HCT116 (cell line): ENCODE results near the gene CD19. TPM values are rescaled to one million over a fixed set of nuclear protein-coding genes. Genes with fewer than 3 reads are reported as not detected.

Experiments used
- ATAC-seq: fragments of 200-7000 bp; cut with Tn5 transposase; 2 replicates; pipeline ENCODE4 v1.9.1; 2020; ENCODE audit warnings: mild to moderate bottlenecking, moderate library complexity
- BruUV-seq: library from RNA; stranded (reverse); fragments of 400-500 nt; replicated peaks from 2 replicates; lab custom pipeline; 2021; lab: Mats Ljungman, UMichigan
- CTCF ChIA-PET: fragments of 300-600 bp; sonication (Branson Sonifier 250); formaldehyde crosslinking; loops from one replicate; lab custom pipeline; 2021; ENCODE audit warnings: antibody characterized with exemption; lab: Charles Lee
- POLR2A ChIA-PET: fragments of 300-600, 350-600 bp; sonication (Branson Sonifier 250); formaldehyde crosslinking; loops from one replicate; lab custom pipeline; 2021; ENCODE audit warnings: antibody characterized with exemption; lab: Charles Lee
- RAD21 ChIA-PET, 2 experiments: fragments of 300-600 bp; sonication (Branson Sonifier 250); formaldehyde crosslinking; loops; one replicate each; lab custom pipeline; 2023; ENCODE audit warnings: low total read pairs in 2 of 2; ENCODE audit not compliant: uncharacterized antibody in 2 of 2, unreplicated experiment in 2 of 2, low non-redundant PET in 1 of 2; lab: Charles Lee
- DNase-seq: peaks from one replicate; pipeline ENCODE4 v3.0.0-alpha.2; 2010; ENCODE audit warnings: low read depth, low spot score
- H2AFZ ChIP-seq: fragments of 200-600 bp; shearing (Covaris generic), sonication (generic); 2 replicates; pipeline ENCODE4 v1.6.1; 2017; ENCODE audit warnings: low read depth, mixed run types, mixed read lengths, antibody characterized with exemption, low read length; ENCODE audit not compliant: poor library complexity, severe bottlenecking
- H3K27ac ChIP-seq: 2 replicates; pipeline ENCODE4 v1.5.1; 2012; ENCODE audit warnings: low read depth, low read length
- H3K27me3 ChIP-seq: fragments of 200-600 bp; sonication (generic); 2 replicates; pipeline ENCODE4 v1.6.1; 2016; ENCODE audit warnings: mixed run types, low read length, mixed read lengths; ENCODE audit not compliant: insufficient read depth
- H3K36me3 ChIP-seq, 2 experiments: fragments of 200-500 bp in 1 of 2; fragments of 200-600 bp in 1 of 2; sonication (Bioruptor generic) in 1 of 2; sonication (generic) in 1 of 2; 2 replicates each; pipeline versions ENCODE4 v1.5.1 to v1.6.1; 2014 to 2016; ENCODE audit warnings: low read length in 2 of 2, inconsistent platforms in 1 of 2, mixed read lengths in 1 of 2, mixed run types in 1 of 2; ENCODE audit not compliant: insufficient read depth in 2 of 2, control insufficient read depth in 1 of 2
- H3K4me1 ChIP-seq, 2 experiments: fragments of 200-600 bp in 1 of 2; sonication (generic) in 1 of 2; 2 replicates each; pipeline versions ENCODE4 v1.5.1 to v1.6.1; 2012 to 2017; ENCODE audit warnings: low read length in 2 of 2, inconsistent platforms in 1 of 2, mild to moderate bottlenecking in 1 of 2, mixed read lengths in 1 of 2, mixed run types in 1 of 2, moderate library complexity in 1 of 2; ENCODE audit not compliant: insufficient read depth in 2 of 2, control insufficient read depth in 1 of 2
- H3K4me2 ChIP-seq: fragments of 200-600 bp; sonication (generic); 2 replicates; pipeline ENCODE4 v1.6.1; 2017; ENCODE audit warnings: mixed run types, low read length, mixed read lengths
- H3K4me3 ChIP-seq, 2 experiments: fragments of 200-600 bp in 1 of 2; sonication (generic) in 1 of 2; replicated peaks in 1 of 2; 2 replicates each; pipeline ENCODE4 v1.5.1; 2011 to 2016; ENCODE audit warnings: low read length in 2 of 2, control low read depth in 1 of 2, low read depth in 1 of 2, mild to moderate bottlenecking in 1 of 2, mixed read lengths in 1 of 2, mixed run types in 1 of 2
- H3K79me2 ChIP-seq: fragments of 200-600 bp; sonication (generic); 2 replicates; pipeline ENCODE4 v1.6.1; 2017; ENCODE audit warnings: mild to moderate bottlenecking, mixed run types, low read length, moderate library complexity, mixed read lengths; ENCODE audit not compliant: insufficient read depth
- H3K9ac ChIP-seq: fragments of 200-600 bp; sonication (generic); 2 replicates; pipeline ENCODE4 v1.6.1; 2016; ENCODE audit warnings: low read length, mixed read lengths
- H3K9me2 ChIP-seq: fragments of 200-600 bp; sonication (generic), shearing (Covaris generic); 2 replicates; pipeline ENCODE4 v1.6.1; 2017; ENCODE audit warnings: mixed run types, mild to moderate bottlenecking, moderate library complexity; ENCODE audit not compliant: insufficient read depth
- H3K9me3 ChIP-seq, 2 experiments: fragments of 200-500 bp in 1 of 2; fragments of 200-600 bp in 1 of 2; sonication (Bioruptor generic) in 1 of 2; sonication (generic) in 1 of 2; 2 replicates each; pipeline ENCODE4 v1.6.1; 2014 to 2017; ENCODE audit warnings: low read length in 2 of 2, mixed read lengths in 2 of 2, inconsistent platforms in 1 of 2, low read depth in 1 of 2, mild to moderate bottlenecking in 1 of 2, mixed run types in 1 of 2, moderate library complexity in 1 of 2; ENCODE audit not compliant: control insufficient read depth in 1 of 2, insufficient read depth in 1 of 2
- H4K20me1 ChIP-seq: fragments of 200-600 bp; sonication (generic), shearing (Covaris generic); 2 replicates; pipeline ENCODE4 v1.6.1; 2017; ENCODE audit warnings: mixed run types, mild to moderate bottlenecking, moderate library complexity; ENCODE audit not compliant: insufficient read depth
- CEBPB ChIP-seq: IDR thresholded peaks from 2 replicates; pipeline ENCODE4 v1.6.1; 2012; ENCODE audit warnings: low read depth
- EZH2 ChIP-seq: fragments of 200-600 bp; sonication (generic); IDR thresholded peaks from 2 replicates; pipeline ENCODE4 v1.6.1; 2017; ENCODE audit warnings: antibody characterized with exemption, mixed run types
- EZH2phosphoT487 ChIP-seq: fragments of 200-600 bp; IDR thresholded peaks from 2 replicates; pipeline ENCODE4 v1.6.1; 2018; ENCODE audit warnings: antibody characterized with exemption, borderline replicate concordance
- SIN3A ChIP-seq: IDR thresholded peaks from 2 replicates; pipeline ENCODE4 v1.6.1; 2012; ENCODE audit warnings: low read depth
- SRF ChIP-seq: IDR thresholded peaks from 2 replicates; pipeline ENCODE4 v1.6.1; 2012; ENCODE audit warnings: low read depth
- intact Hi-C: fragments of 100-400 bp; cut with micrococcal nuclease; formaldehyde crosslinking; loops from 2 replicates; pipeline ENCODE4 v1.10.0; 2022
- total RNA-seq: library from RNA; stranded (reverse); gene quantifications from one replicate; pipeline ENCODE4 v1.2.1, GENCODE V29; 2021; ENCODE audit not compliant: unreplicated experiment

Gene CD19
- total RNA-seq, 1 experiment from 2014 or later = 0.27 TPM

GRCh38 chr16:28982949-28983348, 51.2 kb downstream of the CD19 start:
- no TSS peak for BruUV-seq
- ATAC-seq (no peak), DNase-seq (no peak)
- Histone ChIP-seq H2AFZ (no peak overlapping the region), H3K27me3 (no peaks in the 10 kb centered on the region), H3K4me2 (no peak overlapping the region), H3K9ac (no peak overlapping the region), H4K20me1 (no peaks in the 10 kb centered on the region), H3K79me2 (no peaks in the 10 kb centered on the region), H3K4me3 (no peak overlapping the region), H3K9me3 (no peaks in the 10 kb centered on the region; a peak in 1 of 4 replicates), H3K9me2 (no peaks in the 10 kb centered on the region), H3K36me3 (peaks cover 0 to 15% of the 10 kb centered on the region in 2 experiments; a peak in 2 of 4 replicates), H3K27ac (no peak overlapping the region), H3K4me1 (no peaks in the 10 kb centered on the region)
- ChIA-PET CTCF (no interaction called here), RAD21 (no interaction called here), POLR2A (no interaction called here)
- TF ChIP-seq SRF (no peak), EZH2 (no peak)
- intact Hi-C loops = no loop called here

GRCh38 chr16:28983644-28984043, 51.9 kb downstream of the CD19 start:
- Histone ChIP-seq H3K4me1 (no peaks in the 10 kb centered on the region), H4K20me1 (no peaks in the 10 kb centered on the region), H3K4me2 (no peak overlapping the region), H3K9ac (no peak overlapping the region), H3K27me3 (no peaks in the 10 kb centered on the region), H3K36me3 (peaks cover 0 to 15% of the 10 kb centered on the region in 2 experiments; a peak in 2 of 4 replicates), H3K9me2 (no peaks in the 10 kb centered on the region), H3K79me2 (no peaks in the 10 kb centered on the region), H3K9me3 (no peaks in the 10 kb centered on the region; a peak in 1 of 4 replicates)
- CTCF ChIA-PET = no interaction called here
- POLR2A ChIA-PET = no interaction called here
- RAD21 ChIA-PET = no interaction called here
- no peak for DNase-seq
- TF ChIP-seq SIN3A (no peak), SRF (no peak), CEBPB (no peak), EZH2phosphoT487 (no peak)
- TF ChIP-seq, all 23 proteins: peak for 0
- BruUV-seq = no TSS peak
- no peak overlapping the region for H3K4me3 ChIP-seq
- intact Hi-C loops = no loop called here
- H2AFZ ChIP-seq = no peak overlapping the region
- no peak overlapping the region for H3K27ac ChIP-seq
- no peak for ATAC-seq
